Measurements from ENCODE around the gene NT5M.

The NT5M gene

GRCh38 chr17:17321356-17322025 lies 18.3 kb downstream of the NT5M start:
- no peak overlapping the region for H3K4me3 ChIP-seq (ENCODE audit: extremely low read depth, insufficient read depth, low read length, poor library complexity, severe bottlenecking)
- no peaks in the 10 kb centered on the region for H3K9me3 ChIP-seq (ENCODE audit: control insufficient read depth, low read length)
- WGBS, 2 experiments (ENCODE audit: insufficient coverage in 2 of 2) = 91 to 94% methylated on average over 7 to 11 of the region's 11 CpGs
- no peaks in the 10 kb centered on the region for H3K4me1 ChIP-seq (ENCODE audit: control insufficient read depth, insufficient read depth, low read length, poor library complexity, severe bottlenecking)
- no peaks in the 10 kb centered on the region for H3K36me3 ChIP-seq (ENCODE audit: control insufficient read depth, insufficient read depth, low read length)
- no peak overlapping the region for H3K27ac ChIP-seq (ENCODE audit: low read depth, low read length, severe bottlenecking)

DNA sequence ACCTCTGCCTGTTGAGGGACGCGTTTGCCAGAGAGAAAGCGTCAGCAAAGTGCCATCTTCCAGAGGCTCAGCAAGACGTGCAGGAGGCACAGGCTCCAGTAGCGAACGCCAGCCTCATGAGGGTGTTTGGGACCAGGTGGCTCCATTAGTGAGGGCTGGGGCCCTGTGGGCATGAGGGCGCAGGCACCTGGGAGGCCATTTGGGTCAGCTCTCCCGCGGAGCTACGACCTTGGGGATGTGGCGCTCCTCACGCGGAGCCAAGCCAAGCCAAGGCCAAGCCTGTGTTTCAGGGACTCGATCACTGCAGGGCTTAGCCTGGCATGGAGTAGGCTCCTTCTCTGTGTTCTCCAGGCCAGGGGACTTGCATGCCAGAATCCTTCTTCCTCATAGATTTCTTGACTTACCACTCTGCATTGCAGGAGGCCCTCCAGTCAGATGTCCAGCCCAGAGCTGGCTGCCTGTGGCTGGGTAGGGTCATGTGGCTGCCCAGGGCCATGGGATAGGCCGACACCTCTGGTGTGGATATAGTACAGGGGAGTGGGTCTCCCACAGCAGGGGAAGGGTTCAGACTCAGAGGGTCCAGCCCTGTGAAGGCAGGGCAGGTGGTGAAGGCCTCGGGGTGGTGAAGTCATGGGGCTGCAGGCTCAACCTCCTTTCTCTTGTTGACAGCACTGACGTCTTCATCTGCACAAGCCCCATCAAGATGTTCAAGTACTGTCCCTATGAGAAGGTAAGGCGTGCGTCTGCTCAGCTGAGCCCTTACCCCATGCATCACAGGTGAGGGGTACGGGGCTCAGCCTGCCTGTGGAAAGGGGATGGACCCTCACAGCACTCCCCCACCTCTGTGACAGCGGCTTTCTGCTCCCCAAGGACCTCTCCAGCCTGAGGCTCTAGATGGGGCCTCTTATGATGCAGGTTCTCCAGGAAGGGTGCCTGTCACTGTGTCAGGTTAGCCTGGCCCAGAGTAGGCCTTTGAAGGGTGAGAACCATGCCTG lies 19.6 kb downstream of the NT5M start:
- H3K4me1 ChIP-seq (ENCODE audit: control insufficient read depth, insufficient read depth, low read length, poor library complexity, severe bottlenecking) = no peaks in the 10 kb centered on the region
- 91 to 97% methylated on average over 15 to 18 of the region's 21 CpGs for WGBS, 2 experiments (ENCODE audit: insufficient coverage in 2 of 2)

GRCh38 chr17:17324616-17325015 lies 21.4 kb downstream of the NT5M start:
- 81 to 82% methylated on average over 3 to 6 of the region's 8 CpGs for WGBS, 2 experiments (ENCODE audit: insufficient coverage in 2 of 2)
- Histone ChIP-seq H3K9me3 (ENCODE audit: control insufficient read depth, low read length) (no peaks in the 10 kb centered on the region), H3K4me1 (ENCODE audit: control insufficient read depth, insufficient read depth, low read length, poor library complexity, severe bottlenecking) (no peaks in the 10 kb centered on the region), H3K27ac (ENCODE audit: low read depth, low read length, severe bottlenecking) (no peak overlapping the region), H3K36me3 (ENCODE audit: control insufficient read depth, insufficient read depth, low read length) (no peaks in the 10 kb centered on the region), H3K4me3 (ENCODE audit: extremely low read depth, insufficient read depth, low read length, poor library complexity, severe bottlenecking) (no peak overlapping the region)

More for the DNA sequence above, 19.6 kb downstream of the NT5M start:
- no peak overlapping the region for H3K27ac ChIP-seq (ENCODE audit: low read depth, low read length, severe bottlenecking)
- no peak overlapping the region for H3K4me3 ChIP-seq (ENCODE audit: extremely low read depth, insufficient read depth, low read length, poor library complexity, severe bottlenecking)
- no peaks in the 10 kb centered on the region for H3K9me3 ChIP-seq (ENCODE audit: control insufficient read depth, low read length)
- no peaks in the 10 kb centered on the region for H3K36me3 ChIP-seq (ENCODE audit: control insufficient read depth, insufficient read depth, low read length)

DNA sequence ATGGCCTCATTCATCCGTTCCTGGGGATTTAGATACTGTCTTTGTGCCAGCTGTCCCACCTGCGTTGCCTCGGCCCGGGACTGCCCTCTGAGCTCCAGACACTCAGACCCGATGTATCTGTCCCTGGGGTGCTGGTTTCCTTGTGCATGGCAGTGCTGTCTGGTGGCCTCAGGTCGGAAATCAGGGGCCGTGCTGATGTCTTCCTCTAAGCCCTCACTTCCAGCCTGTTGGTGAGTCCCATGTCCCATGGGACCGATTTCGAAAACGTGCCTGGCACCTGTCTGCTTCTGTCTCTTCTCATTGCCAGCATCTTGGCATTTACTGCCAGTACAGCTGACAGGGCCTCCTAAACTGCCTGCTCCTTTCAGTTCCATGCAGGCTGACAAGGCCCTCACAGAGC lies 22.1 kb downstream of the NT5M start:
- no peak overlapping the region for H3K4me3 ChIP-seq (ENCODE audit: extremely low read depth, insufficient read depth, low read length, poor library complexity, severe bottlenecking)
- H3K4me1 ChIP-seq (ENCODE audit: control insufficient read depth, insufficient read depth, low read length, poor library complexity, severe bottlenecking) = no peaks in the 10 kb centered on the region
- H3K36me3 ChIP-seq (ENCODE audit: control insufficient read depth, insufficient read depth, low read length) = no peaks in the 10 kb centered on the region
- H3K9me3 ChIP-seq (ENCODE audit: control insufficient read depth, low read length) = no peaks in the 10 kb centered on the region
- H3K27ac ChIP-seq (ENCODE audit: low read depth, low read length, severe bottlenecking) = no peak overlapping the region
- WGBS, 2 experiments (ENCODE audit: insufficient coverage in 2 of 2) = 94% methylated on average over 10 of the region's 10 CpGs

- Histone ChIP-seq H3K27ac (ENCODE audit: low read depth, low read length, severe bottlenecking) (no peak overlapping the region), H3K36me3 (ENCODE audit: control insufficient read depth, insufficient read depth, low read length) (no peaks in the 10 kb centered on the region), H3K9me3 (ENCODE audit: control insufficient read depth, low read length) (no peaks in the 10 kb centered on the region), H3K4me3 (ENCODE audit: extremely low read depth, insufficient read depth, low read length, poor library complexity, severe bottlenecking) (no peak overlapping the region), H3K4me1 (ENCODE audit: control insufficient read depth, insufficient read depth, low read length, poor library complexity, severe bottlenecking) (no peaks in the 10 kb centered on the region)
- WGBS, 2 experiments (ENCODE audit: insufficient coverage in 2 of 2) = 93 to 96% methylated on average over 6 to 8 of the region's 9 CpGs
Measured at GRCh38 chr17:17325816-17326215, 22.6 kb downstream of the NT5M start.

- Histone ChIP-seq H3K36me3 (ENCODE audit: control insufficient read depth, insufficient read depth, low read length) (no peaks in the 10 kb centered on the region), H3K27ac (ENCODE audit: low read depth, low read length, severe bottlenecking) (no peak overlapping the region), H3K4me1 (ENCODE audit: control insufficient read depth, insufficient read depth, low read length, poor library complexity, severe bottlenecking) (no peaks in the 10 kb centered on the region), H3K4me3 (ENCODE audit: extremely low read depth, insufficient read depth, low read length, poor library complexity, severe bottlenecking) (no peak overlapping the region), H3K9me3 (ENCODE audit: control insufficient read depth, low read length) (no peaks in the 10 kb centered on the region)
- 90 to 95% methylated on average over 11 to 12 of the region's 13 CpGs for whole genome bisulfite sequencing, 2 experiments (ENCODE audit: insufficient coverage in 2 of 2)
Measured at GRCh38 chr17:17326275-17326875, 23.2 kb downstream of the NT5M start.

DNA sequence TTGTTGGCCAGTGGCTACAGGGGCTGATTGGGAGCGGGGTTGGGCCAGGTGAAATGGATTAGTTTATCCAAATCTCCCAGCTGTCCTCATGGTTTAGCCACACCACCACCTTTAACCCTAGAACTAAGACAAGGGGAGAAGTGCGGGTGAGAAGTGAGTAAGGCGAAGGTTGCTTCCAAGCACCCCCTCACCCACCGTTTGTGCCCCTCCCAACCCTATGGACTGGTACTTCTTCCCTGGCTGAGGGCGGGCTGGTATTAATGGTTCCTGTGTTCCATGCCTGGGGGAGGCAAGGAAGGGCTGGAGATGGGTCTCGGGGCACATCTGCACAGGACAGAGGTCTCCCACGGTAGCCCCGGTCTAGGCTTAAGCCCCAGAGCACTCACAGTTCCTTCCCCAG lies 25.1 kb downstream of the NT5M start:
- H3K36me3 ChIP-seq (ENCODE audit: control insufficient read depth, insufficient read depth, low read length) = no peaks in the 10 kb centered on the region
- H3K4me1 ChIP-seq (ENCODE audit: control insufficient read depth, insufficient read depth, low read length, poor library complexity, severe bottlenecking) = no peaks in the 10 kb centered on the region
- WGBS, 2 experiments (ENCODE audit: insufficient coverage in 2 of 2) = 63 to 75% methylated on average over 3 to 4 of the region's 8 CpGs
- H3K9me3 ChIP-seq (ENCODE audit: control insufficient read depth, low read length) = no peaks in the 10 kb centered on the region
- no peak overlapping the region for H3K27ac ChIP-seq (ENCODE audit: low read depth, low read length, severe bottlenecking)
- no peak overlapping the region for H3K4me3 ChIP-seq (ENCODE audit: extremely low read depth, insufficient read depth, low read length, poor library complexity, severe bottlenecking)

- Histone ChIP-seq H3K4me3 (ENCODE audit: extremely low read depth, insufficient read depth, low read length, poor library complexity, severe bottlenecking) (no peak overlapping the region), H3K27ac (ENCODE audit: low read depth, low read length, severe bottlenecking) (no peak overlapping the region), H3K9me3 (ENCODE audit: control insufficient read depth, low read length) (no peaks in the 10 kb centered on the region), H3K36me3 (ENCODE audit: control insufficient read depth, insufficient read depth, low read length) (no peaks in the 10 kb centered on the region), H3K4me1 (ENCODE audit: control insufficient read depth, insufficient read depth, low read length, poor library complexity, severe bottlenecking) (peaks cover 5% of the 10 kb centered on the region)
- 91 to 98% methylated on average over 6 of the region's 7 CpGs for WGBS, 2 experiments (ENCODE audit: insufficient coverage in 2 of 2)
Measured at GRCh38 chr17:17341452-17341851, 38.3 kb downstream of the NT5M start.

- Histone ChIP-seq H3K4me1 (ENCODE audit: control insufficient read depth, insufficient read depth, low read length, poor library complexity, severe bottlenecking) (peaks cover 5% of the 10 kb centered on the region), H3K27ac (ENCODE audit: low read depth, low read length, severe bottlenecking) (no peak overlapping the region), H3K36me3 (ENCODE audit: control insufficient read depth, insufficient read depth, low read length) (no peaks in the 10 kb centered on the region), H3K9me3 (ENCODE audit: control insufficient read depth, low read length) (no peaks in the 10 kb centered on the region), H3K4me3 (ENCODE audit: extremely low read depth, insufficient read depth, low read length, poor library complexity, severe bottlenecking) (no peak overlapping the region)
- 87 to 90% methylated on average over 16 to 17 of the region's 17 CpGs for whole genome bisulfite sequencing, 2 experiments (ENCODE audit: insufficient coverage in 2 of 2)
Measured at GRCh38 chr17:17342242-17342945, 39.2 kb downstream of the NT5M start.

DNA sequence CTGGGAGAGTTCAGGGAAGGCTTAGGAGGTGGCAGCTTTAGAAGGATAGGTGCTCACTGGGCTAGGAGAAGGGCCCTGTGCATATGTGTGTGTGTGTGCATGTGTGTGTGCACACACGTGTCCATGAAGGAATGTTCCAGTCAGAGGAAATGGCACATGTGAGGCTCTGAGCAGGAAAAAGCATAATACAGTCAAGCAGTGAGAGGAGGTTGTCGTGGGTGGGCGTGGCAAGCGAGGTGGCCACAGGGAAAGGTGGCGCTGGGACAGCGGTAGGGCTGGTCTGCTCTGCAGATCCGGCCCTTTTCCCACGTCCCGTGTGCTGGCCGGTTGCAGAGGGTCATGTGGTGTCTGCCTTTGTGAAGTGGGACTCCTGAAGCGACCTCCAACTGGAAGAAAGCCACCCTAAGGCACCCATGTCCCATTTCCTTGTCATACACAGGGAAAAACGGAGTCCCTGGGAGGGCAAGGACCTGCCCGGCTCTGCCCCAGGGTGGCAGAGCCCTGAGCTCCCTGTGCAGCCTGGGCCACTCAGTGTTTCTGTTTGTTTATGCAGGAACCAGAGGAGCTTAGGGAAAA lies 40.1 kb downstream of the NT5M start:
- Histone ChIP-seq H3K27ac (ENCODE audit: low read depth, low read length, severe bottlenecking) (no peak overlapping the region), H3K4me3 (ENCODE audit: extremely low read depth, insufficient read depth, low read length, poor library complexity, severe bottlenecking) (no peak overlapping the region), H3K4me1 (ENCODE audit: control insufficient read depth, insufficient read depth, low read length, poor library complexity, severe bottlenecking) (peaks cover 5% of the 10 kb centered on the region), H3K36me3 (ENCODE audit: control insufficient read depth, insufficient read depth, low read length) (no peaks in the 10 kb centered on the region), H3K9me3 (ENCODE audit: control insufficient read depth, low read length) (no peaks in the 10 kb centered on the region)
- WGBS, 2 experiments (ENCODE audit: insufficient coverage in 2 of 2) = 92% methylated on average over 9 of the region's 13 CpGs
